C4-2B (cell line): ENCODE results near the gene NEO1.

ENCODE experiments used
- CTCF ChIP-seq: fragments of 450-650 bp; conservative IDR thresholded peaks from 2 replicates; pipeline ENCODE4 v1.5.1; 2017; ENCODE audit warnings: mild to moderate bottlenecking
- ZFX ChIP-seq: fragments of 450-650 bp; IDR thresholded peaks from 2 replicates; pipeline ENCODE4 v1.6.1; 2017

- TF ChIP-seq CTCF (no peak), ZFX (no peak)
Measured at GRCh38 chr15:73293773-73294172, 241.5 kb downstream of the NEO1 start.
